Left cardiac atrium (tissue), 4 donors: ENCODE measurements around the gene NAA10. TPM values are rescaled to one million over a fixed set of nuclear protein-coding genes. Genes with fewer than 3 reads are reported as not detected.

Experiments used
- ATAC-seq, 2 donors: fragments of 200-7000 bp; cut with Tn5 transposase; one replicate each; pipeline ENCODE4 v1.9.1; 2020; ENCODE audit warnings: mild to moderate bottlenecking in 2 of 2, moderate library complexity in 2 of 2
- DNase-seq: peaks from one replicate; pipeline ENCODE4 v3.0.0-alpha.2; 2020
- intact Hi-C, 2 donors: fragments of 100-400 bp; cut with DNase I; formaldehyde crosslinking; loops; one replicate each; pipeline versions ENCODE4 v1.14.1 to v1.15.1; 2022 to 2023
- total RNA-seq, 2 donors: library from RNA; stranded (reverse); fragmentation: NEBNext Ultra II Directional; extraction: Animal tissue kit (Norgen Biotek cat#: 25700); gene quantifications; one replicate each; pipeline ENCODE4 v1.2.1, GENCODE V29; 2021
- donor health status: DM: no; HTN: yes; CAD: no.
- donor health status: DM: no; HTN: yes; CAD: no; lungs with severe emphysema.
- donor health status: DM: yes; HTN: yes; CAD: no.
- donor health status: Dilated cardiomyopathy.

NAA10 gene
- total RNA-seq, 2 donors from 2014 or later, result 67.4 to 81.4 TPM

DNA sequence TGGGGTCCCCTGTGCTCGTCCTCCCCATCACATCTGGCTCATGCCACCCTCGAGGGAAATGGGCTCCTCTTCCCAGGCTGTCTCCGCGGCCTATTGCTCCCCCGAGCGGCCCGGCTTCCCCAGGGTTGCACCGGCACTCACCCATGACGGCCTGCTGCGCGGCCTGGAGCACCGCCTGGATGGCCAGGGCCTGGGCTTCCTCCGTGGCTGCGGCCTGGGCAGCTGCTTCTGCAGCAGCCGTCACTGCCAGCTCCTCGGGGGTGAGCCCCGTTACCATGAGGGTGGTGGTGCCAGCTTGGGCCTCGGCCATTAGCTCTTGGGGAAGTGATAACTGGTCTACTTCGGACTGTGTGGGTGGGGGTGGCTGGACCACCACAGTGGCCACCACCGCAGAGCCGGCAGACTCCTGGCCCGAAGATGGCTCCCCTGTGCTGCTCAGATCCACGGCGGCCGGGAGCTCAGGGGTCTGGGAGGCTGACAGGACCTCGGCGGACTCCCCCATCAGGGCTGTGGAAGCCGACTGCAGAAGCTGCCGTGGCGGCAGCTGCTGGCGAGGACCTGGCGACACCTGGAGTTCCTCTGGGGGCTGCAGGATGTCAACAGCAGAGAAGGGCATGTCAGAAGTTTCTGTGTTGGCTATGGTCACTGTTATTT is 17.7 kb upstream of the NAA10 start:
- DNase-seq (no peak), ATAC-seq (no peak)
- intact Hi-C loops, result loop anchor here in 1 of 2 donors (5.0 to 10.0 kb wide), 2 partner anchors 190 to 998 kb away; partner anchors contain the start of gene PLXNB3

DNA sequence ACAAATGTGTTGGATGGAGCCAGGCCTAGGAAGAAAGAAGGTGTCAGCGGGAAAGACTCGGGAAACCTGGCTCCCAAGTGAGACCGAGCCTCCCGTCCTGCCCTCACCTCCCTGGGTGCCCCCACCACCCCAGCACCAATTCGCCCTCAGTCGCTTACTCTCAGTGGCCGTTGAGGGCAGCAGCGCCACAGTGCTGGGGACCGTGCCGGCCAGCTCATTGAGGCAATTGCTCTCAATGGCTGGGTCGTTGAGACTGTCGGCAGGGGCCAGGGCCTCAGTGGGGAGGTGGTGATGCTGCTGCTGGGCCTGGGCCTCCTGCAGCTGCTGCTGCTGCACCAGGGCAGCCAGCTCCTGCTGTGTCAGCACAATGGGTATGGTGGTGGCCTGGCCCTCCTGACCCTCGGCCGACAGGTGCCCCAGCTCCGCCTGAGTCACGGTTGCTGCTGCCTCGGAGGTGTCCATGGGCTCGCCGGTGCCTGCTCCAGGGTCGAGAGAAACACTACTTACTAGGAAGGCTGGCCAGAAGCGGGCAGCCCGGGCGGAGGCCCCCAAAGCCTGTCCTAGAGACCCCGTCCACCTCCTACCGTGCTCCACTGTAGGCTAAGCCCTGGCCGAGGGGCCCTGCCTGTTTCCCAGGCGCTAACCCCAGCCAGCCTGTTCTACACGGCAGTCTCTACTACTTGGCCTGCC is 17.0 kb upstream of the NAA10 start:
- no peak for DNase-seq
- intact Hi-C loops, result loop anchor here in 1 of 2 donors (5.0 to 10.0 kb wide), 2 partner anchors 190 to 997 kb away; partner anchors contain the start of gene PLXNB3
- no peak for ATAC-seq

DNA sequence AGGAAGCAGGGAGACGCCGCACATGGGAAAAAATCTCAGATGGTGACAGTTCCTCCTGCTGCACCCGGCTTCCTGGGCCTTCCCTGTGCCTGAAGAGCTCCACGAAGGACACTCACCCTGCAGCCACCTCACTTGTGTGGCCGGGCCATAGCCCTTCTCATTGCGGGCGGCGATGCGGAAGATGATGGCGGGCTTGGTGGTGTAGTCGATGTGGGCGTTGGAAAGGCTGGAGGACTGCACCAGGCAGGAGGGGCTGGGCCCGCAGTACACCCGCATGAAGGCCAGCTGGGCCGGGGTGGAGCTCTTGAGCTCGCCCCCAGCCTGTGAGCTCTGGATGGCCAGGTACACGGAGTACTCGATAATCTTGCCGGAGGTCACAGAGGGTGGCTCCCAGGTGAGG is 15.3 kb upstream of the NAA10 start:
- ATAC-seq (no peak), DNase-seq (no peak)
- intact Hi-C loops, result loop anchor here in 1 of 2 donors (5.0 to 10.0 kb wide), 2 partner anchors 188 to 995 kb away; partner anchors contain the start of gene PLXNB3

DNA sequence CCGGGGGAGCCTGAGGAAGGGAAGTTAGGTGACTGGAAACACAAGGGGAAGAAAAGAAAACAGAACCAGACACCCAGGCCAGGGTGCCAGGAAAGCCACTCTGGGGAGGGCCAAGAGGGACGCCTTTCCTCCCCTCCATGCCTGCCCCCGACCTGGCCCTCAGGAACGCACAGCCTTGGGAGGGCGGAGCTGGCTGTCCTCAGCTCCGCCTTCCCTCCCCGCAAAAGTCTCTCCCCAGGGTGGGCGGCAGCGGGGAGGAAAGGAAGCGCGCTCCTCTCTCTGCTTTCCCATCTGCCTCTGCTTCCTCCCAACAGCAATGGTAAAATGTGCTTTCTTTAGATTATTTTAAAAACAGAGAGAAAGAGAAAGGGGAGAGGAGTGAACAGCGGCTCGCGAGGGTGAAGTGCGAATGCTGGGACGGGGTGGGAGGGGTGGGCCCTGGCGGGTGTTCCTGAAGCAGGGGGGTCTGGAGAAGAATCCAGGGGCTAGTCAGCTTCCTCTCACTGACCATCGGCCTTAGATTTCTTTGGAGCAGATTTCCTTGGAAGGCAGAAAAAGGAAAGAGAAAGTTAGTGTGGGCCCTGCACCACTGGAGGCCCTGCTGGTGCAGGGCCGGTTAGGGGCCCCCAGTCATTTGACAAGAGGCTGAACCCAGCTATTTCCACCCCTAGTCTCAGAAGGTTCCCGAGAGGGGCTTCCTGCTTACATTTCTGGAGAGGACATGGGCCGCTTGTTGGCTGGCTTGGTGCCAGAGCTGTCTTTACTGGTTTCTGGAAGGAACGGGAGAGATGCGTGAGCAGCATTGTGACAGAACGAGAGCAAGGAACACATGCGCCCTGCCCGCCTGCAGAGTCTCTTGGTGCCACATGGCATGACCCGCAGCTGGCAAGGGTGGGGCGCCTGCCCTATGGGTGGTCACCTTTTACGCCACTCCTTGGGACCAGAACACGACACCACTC is 14.3 kb upstream of the NAA10 start:
- intact Hi-C loops, result no loop called here
- DNase-seq, result no peak
- ATAC-seq, result no peak

DNA sequence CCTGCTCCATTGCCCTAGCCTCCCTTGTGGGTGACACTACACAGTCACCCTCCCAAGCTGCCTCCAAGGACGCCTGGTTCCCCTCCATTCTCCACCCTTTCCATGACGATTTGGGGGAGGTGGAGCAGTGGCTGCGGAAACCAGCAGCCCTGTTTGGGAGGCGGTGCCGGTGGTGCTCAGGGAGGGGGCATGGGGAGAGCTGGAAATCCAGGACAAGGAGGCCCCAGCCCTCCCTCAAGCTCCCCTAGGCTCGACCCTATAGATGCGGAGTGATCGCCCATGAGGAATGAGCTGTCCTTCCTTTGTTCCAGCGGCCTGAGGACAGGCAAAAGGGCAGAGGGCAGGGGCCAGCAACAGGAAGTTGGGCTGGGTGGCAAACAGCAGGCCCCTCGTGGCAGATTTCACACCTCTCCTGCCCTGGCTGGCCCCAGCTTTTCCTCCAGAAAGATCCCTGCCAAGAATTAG is 13.2 kb upstream of the NAA10 start:
- intact Hi-C loops, result no loop called here
- peak in 1 of 2 donors; percentile 4 for ATAC-seq
- no peak for DNase-seq

DNA sequence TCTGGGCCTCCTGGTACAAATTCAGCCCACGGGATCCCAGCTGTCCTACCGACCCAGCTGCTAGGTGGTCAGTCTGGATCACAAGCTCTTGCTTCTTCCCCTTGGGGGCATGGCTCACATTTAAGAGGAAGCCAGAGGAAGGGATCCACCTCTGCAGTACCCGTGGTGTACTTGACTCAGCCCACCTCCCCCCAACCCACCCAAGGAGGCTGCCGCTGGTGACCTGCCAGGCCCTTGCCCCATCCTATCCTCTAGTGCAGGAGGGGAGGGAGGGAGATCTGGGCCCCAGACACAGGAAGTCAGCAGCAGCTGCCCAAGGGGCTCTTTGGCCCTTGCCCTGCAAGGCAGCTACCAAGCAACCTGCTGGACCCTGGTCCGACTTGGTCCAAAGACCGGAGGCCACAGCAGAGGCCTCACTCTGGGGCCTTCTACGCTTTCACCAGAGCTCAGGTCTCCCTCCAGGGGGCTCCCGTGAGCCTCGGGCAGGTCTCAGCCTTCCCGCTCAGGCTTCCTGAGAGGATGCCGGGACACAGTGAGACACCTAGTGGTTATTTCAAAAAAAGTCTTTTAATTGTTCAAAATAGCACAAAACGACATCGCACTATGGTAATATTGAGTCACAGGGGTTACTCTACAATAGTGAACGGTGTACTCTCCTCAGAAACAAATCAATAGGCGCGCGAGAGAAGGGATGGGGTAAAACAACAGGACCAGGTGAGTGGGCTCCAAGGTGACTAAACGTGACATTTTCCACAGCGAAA is 12.4 kb upstream of the NAA10 start:
- intact Hi-C loops, result no loop called here
- ATAC-seq, result peak; percentile 59 to 75
- peak; percentile 77 for DNase-seq

DNA sequence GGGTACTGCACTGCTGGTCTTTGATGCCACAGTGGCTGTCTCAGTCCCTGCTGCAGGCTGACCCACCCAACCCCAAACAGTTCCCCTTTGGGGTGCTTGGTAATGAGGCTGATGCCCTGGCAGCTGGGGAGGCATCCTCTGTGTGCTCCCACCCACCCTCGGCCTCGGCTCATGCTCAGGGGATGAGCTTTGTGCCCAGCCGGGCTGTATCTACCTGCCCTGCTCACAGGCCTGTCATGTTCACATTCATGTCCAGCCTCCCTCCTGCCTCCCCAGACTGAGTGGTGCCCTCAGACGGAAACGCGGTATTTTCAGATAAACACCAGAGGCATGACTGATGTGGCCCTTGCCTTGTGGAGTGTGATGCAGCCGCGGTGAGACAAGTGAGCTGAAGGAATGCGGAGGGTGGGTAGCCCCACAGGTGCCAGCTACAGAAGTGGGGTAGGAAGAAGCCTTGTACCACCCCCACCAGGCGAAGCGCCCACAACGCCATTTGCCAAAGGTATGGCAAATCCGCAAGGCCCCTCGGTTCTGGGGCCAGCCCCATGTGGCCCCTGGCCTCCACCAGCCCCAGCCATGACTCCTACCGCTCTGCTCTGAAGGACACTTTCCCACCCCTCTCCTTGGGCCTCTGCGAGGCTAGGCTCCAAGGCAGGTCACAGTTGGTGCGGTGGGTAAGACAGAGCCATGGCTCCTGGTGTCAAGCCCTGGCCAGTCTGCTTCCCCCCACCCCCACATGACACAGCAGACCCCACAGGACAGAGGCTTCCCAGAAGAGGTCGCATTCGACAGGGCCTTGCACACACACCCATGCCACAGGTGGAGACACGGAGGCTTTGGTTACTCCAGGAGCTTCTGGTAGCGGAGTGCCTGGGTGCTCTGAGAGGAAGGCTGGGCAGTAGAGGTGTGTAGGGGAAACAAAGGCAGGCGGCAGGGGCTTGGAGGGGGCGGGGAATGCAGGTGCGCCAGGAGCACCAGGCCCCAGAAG is 11.4 kb upstream of the NAA10 start:
- ATAC-seq (no peak), DNase-seq (no peak)
- intact Hi-C loops, result no loop called here

DNA sequence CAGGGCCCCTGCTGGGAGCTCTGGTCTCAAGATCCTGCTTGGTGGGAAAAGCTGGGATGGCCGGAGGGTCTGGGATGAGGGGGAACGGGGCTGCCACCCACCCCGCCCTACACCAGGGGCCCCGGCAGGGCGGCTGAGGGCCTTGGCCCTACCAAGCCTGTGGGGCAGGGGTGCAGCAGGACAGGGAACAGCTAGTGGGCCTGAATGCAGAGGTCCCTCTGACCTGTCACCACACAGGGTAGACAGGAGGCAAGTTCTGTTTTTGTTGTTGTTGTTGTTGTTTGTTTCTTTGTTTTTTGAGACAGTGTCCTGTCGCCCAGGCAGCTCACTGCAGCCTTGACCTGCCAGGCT is 9.9 kb upstream of the NAA10 start:
- DNase-seq (no peak), ATAC-seq (peak in 1 of 2 donors; percentile 6)
- intact Hi-C loops, result no loop called here

DNA sequence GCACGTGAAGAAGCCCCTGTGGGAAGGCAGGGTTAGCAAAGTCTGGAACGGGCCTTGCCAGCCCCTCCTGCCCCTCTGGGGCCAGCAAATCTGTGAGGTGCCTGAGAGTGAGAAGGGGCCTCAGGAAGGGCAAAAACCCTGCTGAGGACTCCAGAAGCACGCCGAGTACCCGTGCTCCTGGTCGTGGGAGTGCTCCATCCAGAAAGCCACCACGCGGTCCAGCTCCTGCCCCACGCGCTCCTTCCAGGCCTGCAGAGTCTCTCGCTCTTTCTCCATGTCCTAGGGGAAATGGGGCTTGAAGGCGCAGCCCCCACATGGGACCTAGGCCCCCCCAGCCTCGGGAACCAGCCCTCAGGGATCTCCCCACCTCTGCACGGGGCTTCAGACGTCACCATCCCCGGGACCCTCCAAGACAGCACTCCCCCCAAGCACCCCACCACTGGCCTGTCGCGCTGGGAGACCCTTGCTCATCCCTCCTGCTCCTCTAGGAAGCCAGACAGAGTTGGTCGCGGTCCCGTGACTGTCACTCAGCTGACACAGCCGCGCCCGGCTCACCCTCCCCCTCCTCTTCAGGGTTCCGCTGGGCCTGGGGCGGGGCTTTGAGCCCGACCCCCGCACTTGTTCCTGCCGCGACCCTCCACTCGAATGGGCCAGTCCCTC is 9.4 kb upstream of the NAA10 start, which contains the start of gene RENBP:
Gene RENBP (minus strand): TSS at position 504 of the 660 bp plus-strand sequence. CDS start 33 bp downstream, at position 471.
- DNase-seq (peak; percentile 74), ATAC-seq (peak; percentile 50 to 68)
- intact Hi-C loops, result no loop called here

DNA sequence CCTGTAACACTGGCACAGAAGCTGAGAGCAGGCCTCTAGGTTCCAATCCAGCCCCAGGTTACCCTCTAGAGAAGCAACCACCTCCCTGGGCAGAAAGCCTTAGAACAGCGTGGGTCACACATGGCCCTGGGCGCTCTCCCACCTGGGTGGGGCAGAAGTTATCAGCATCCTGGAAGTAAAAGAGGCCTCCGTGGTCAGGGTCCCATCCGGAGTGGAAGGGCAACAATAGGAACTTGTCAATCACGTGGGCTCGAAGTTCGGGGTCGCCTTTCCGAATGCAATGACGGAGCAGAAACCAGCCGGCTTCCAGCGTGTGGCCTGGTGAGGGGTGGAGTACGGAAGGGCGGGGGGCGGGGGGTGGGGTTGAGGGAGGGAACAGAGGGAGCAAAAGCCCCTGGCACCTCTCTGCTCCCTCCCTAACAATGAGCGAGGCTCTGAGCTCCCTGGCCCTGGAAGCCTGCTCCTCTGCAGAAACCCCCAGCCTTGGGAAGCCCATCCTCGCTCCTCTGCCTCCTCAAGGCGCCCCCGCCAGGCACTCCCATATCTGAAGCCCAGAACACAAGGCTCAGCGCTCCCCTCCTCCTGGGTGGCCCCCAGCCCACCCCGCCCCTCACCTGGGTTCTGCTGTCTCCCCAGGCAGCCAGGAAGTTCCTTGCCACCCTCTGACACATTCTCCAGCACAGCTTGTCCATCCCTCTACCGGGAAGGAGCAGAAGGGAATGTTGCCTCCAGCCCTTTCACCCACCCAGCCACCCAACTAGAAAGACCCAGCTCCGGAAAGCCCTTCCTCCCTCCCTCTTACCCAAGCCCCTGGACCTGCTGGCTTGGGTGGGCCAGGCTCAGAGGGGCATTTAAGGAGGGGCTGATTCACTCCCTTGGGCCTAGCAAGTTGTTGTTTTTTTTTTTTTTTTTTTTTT is 6.8 kb upstream of the NAA10 start:
- ATAC-seq (no peak), DNase-seq (no peak)
- intact Hi-C loops, result no loop called here

DNA sequence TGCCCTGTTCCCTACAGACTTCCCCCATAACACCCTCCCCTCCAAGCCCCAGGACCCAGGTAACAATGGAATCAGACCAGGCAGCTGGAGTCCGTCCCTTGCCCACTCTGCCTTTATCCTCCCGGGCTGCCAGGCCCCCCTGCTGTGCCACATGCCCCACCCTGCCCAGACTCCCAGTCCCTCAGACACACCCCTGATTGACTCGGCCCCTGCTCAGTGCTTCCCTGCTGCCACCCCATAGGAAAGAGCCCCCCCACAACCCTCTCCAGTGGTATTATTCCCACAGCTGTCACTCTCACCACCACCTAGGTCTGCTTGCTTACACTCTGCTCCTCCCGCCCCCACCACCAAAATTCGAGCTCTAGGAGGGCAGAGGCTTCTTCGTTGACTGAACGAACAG is 4.7 kb upstream of the NAA10 start:
- intact Hi-C loops, result no loop called here
- no peak for ATAC-seq

DNA sequence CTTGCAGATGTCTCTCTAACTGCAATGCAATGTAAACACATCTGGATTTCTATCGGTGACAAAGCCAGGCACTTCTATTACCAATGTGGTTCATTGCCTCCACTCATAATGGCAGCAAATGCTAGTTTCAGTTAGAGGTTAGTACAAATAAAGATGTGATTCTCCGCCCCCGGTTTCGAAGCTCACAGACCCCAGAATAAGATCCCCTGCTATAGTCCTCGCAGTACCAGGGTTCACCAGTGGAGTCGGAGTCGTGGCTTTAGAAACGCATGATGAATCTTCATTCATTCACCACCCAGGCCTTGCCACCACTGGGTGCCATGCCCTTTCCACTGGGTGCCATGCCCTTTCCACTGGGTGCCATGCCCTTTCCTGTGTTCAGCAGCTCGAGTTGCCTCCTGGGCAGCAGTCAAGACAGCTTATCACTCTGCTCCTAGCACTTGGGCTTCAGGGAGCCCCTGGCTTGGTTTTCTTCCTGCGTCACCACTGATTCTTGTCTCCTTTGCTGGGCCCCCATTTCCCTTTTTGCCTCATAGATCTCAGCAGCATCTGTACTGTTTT is 3.5 kb upstream of the NAA10 start:
- intact Hi-C loops, result no loop called here
- DNase-seq (no peak), ATAC-seq (no peak)

More for the DNA sequence above, 4.7 kb upstream of the NAA10 start:
- DNase-seq, result no peak

DNA sequence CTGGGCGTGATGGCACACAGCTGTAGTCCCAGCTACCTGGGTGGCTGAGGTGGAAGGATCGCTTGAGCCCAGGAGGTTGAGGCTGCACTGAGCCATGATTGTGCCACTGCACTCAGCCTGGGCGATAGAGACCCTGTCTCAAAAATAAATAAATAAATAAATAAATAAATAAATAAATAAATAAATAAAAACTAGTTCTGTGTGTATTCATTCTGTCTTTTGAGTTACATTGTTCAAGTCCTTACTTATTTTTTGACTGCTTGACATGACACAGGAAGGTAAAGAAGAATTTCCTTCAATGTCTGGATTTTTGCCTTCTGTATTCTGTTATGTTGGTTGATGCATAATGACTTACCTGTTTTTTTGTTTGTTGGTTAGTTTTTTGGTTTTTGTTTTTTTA is 2.2 kb upstream of the NAA10 start:
- intact Hi-C loops, result no loop called here
- ATAC-seq, result no peak

DNA sequence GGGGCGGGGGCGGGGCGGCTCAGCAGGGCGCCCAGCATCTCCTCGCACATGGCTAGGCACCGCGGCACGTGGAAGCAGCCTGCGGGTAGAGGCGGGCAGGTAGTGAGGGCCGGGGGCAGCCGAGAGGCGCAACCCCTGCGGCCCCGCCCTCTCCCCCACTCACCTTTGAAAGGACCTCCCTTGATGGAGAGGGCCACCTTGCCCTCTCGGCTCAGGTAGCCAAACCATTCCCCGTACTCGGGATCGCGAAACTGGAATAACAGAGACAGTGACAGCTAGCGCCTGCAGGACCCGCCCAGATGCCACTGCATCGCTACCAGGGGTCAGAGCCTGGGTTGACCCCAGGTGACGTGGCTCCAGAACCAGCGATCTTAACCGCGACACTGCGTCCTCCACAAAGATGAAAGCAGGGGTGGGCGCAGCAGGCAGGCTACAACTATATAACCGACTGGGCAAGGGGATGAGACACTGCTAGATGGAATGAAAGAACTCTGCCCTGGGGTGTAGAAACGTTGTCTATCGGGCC is 552 bp upstream of the NAA10 start:
- no peak for ATAC-seq
- intact Hi-C loops, result no loop called here

More for the DNA sequence above, 2.2 kb upstream of the NAA10 start:
- DNase-seq, result no peak

DNA sequence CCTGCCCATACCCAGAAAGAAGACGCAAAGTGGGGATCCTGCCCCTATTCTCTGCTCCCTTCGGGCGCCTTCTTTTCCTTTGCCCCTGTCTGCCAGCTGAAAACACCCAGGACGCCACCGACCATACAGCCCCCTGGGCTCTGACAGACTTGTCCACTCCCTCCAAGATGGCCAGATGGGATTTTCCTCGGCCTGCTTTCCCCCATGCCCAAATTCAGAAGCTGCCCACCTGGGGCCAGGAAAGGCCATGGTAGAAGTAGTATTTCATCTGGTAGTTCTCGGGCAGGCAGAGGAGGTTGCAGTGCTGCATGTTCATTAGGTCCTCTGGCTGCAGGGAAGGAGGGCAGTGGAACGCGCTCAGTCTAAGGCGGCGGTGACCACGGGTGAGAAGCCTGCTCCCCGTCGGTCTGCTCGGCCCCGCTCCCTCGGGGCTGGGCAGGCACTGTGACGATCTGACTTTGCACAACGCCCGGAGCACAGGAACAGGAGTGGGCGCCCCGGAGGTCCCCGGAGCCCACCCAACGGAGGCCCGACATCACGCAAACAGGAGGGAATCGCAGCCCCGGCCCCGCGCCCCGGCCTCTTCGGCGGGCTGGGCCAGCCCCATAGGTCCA is 582 bp downstream of the NAA10 start:
- DNase-seq (no peak), ATAC-seq (peak; percentile 10 to 34)
- intact Hi-C loops, result no loop called here

More for the DNA sequence above, 552 bp upstream of the NAA10 start:
- DNase-seq, result no peak
